OCI-LY1 (cell line): Measurements from ENCODE around the gene RABL6.

Source experiments
- CTCF ChIP-seq: fragments of 200-600 bp; sonication (generic), shearing (Covaris generic); IDR thresholded peaks from 2 replicates; pipeline ENCODE4 v1.5.1; 2017; ENCODE audit warnings: mild to moderate bottlenecking, antibody characterized with exemption, low read length, moderate library complexity, mixed read lengths
- EZH2 ChIP-seq: fragments of 200-600 bp; sonication (generic), shearing (Covaris generic); IDR thresholded peaks from 2 replicates; pipeline ENCODE4 v1.8.0; 2017; ENCODE audit warnings: borderline replicate concordance, mixed run types, mild to moderate bottlenecking, antibody characterized with exemption, low read length, moderate library complexity, mixed read lengths

- TF ChIP-seq CTCF (no peak), EZH2 (no peak)
Measured at GRCh38 chr9:136881691-136882108, 74.0 kb downstream of the RABL6 start.
